HG03575 (cell line): ENCODE measurements around the gene SCN2B.

Experiments used
- ATAC-seq: cut with Tn5 transposase; IDR thresholded peaks from one replicate; pipeline ENCODE4 v1.9.1; 2021; ENCODE audit not compliant: unreplicated experiment, insufficient number of reproducible peaks, low FRiP score; ENCODE audit errors: extremely low read depth

Gene SCN2B

GRCh38 chr11:118144301-118145268 lies 31.9 kb downstream of the SCN2B start:
- no peak for ATAC-seq

DNA sequence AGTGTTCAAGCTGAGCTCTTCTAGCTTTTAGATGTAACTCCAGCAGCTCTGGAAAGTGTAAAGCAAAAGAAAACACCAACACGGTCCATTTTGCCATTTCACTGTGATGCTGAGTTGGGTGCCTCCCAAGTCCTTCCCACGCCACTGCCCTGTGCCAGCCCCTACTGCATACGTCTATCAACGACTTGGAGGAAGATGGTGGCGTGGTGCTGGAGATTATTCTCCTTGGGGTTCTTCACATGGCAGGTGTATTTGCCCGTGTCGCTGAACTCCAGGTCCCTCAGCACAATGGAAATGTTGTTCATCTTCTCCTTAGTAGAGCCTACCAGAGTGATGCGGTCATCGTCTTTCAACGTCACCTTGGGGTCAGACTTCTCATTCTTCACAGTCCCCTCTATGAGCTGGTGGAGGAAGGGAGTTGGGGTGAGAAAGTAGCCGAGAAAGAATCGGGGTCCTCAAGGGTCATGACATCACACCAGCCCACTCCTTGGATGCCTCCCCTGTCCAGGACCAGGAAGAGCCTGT lies 32.7 kb downstream of the SCN2B start:
- no peak for ATAC-seq

DNA sequence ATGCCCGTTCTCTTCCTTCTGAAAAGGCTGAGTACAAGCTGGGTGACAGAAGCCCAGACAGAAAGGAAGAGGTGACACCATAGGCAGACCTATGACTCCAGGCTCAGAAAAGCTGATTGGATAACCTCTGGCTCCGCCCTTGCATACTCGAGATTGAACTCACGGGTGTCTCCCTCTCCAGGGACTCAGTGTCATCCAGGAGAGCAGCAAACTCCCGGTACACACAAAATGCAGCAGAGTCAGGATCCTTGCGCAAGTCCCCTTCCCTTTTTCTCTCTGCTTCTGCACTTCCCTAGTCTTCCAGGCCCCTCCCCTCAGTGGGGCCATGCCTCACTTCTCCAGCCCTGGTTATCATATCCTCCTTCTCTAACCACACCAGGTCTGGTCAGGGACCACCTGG lies 33.6 kb downstream of the SCN2B start:
- ATAC-seq, result no peak

- no peak for ATAC-seq
Measured at GRCh38 chr11:118142081-118142480, 34.4 kb downstream of the SCN2B start.

DNA sequence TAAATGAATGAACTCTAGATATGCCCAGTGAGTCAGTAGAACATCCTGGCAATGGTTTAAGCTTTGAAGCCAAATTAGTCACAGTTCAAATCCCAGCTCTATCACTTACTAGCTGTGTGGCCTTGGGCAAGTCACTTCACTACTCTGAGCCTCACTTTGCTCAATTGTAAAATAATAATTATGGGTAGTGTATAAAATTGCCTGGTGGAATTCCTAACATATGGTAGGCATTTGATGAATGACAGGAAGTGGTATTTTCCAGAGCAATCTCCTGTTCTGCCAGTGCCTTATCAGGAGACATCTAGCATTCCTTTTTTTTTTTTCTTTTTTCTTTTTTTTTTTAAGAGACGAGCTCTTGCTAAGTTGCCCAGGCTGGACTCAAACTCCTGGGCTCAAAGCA lies 36.9 kb downstream of the SCN2B start:
- no peak for ATAC-seq

DNA sequence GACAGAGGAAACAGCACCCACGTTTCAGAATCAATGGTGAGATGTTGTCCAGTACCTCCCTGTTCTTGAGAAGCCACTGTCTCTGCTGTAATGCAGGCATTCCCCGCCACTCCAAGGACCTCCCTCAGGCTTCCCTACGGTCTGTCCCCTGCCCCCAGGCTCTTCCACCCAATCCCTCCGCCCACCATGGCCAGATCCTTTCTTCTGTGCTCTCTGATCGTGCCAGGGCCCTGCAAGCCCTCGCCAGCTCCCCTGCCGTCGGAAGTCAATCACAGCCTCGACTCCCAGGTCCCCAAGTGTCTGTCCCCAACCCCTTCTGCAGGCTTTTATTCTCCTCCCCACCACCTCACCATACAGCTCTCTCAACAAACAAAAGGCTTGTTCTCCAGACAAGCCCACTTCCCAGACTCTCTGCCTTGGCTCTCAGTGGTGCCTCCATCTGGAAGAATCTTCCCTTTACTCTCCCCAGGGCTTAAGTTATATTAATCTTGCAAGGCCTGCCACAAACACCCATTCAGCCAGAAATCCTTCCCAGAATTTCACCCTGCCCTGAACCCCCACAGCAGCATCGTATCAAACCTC lies 37.5 kb downstream of the SCN2B start:
- ATAC-seq, result no peak

DNA sequence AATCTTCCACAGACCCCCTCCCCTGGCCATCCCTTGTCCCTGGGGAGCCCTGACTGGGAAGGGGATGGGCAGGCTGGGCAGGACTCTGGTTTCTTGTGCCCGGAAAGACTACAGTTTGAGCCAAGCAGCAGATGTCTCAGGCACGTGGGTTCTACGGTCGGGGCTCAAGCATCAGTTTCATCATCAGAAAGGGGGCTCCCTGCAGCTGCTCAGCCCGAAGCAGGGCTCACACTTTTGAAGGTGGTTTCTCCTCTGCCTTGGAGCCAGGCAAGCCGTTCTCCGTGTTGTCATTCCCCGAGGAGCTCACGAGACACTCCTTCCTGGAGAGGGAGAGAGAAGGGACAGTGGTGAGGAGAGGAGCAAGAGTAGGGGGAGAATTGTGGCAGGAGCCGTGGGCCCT lies 39.6 kb downstream of the SCN2B start:
- no peak for ATAC-seq

GRCh38 chr11:118136341-118136740 lies 40.1 kb downstream of the SCN2B start:
- no peak for ATAC-seq

DNA sequence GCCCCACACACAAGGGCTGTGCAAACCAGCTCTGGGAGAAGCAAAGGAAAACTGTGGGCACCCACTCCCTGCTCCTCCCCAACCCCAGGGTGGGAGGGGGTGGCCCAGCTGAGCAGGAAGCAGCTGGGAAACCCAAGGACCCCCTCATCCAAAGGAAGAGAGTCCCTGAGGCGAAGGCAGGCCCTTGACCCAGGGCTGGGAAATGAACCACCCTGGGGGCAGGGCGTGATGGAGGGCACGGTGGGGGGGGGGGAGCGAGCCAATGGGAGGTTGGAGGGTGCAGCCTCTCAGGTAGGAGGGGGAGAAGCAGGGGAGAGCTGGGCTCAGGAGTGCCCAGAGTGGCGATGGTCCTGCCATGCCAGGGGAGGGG lies 40.7 kb downstream of the SCN2B start:
- ATAC-seq, result no peak

DNA sequence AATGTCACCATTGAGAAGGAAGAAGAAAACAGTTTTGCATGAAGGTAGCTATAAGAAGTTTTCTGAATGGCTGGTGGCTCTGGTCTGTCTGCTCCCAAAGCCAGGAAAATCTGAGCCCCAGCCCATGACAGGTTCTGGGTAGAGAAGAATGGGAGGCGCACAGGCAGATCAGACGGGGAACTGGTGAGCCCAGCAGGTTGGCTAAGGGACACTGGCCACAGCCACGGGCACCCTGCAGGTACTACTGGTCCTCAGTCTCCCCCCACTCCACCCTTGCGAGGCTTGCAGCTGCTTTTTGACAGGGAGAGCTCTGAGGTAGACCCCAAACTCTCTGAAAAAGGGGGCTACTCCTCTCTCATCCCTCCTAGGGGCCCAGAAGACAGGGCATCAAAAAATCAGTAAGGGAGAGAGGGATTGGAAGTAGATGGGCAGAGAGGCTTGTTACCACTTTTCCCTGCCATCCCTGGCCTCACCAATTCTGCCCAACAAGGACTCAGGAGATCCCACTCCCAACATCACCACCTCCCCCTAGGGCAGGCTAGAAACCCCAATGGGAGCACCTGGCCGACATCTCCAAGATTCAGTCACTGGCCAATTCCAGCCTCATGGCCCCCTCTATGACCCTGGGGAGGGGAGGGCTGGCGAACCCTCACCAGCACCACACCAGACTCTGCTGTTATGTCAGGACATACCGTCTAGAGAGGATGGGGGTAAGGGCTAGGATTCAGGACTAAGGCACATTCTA lies 41.2 kb downstream of the SCN2B start:
- ATAC-seq, result no peak

DNA sequence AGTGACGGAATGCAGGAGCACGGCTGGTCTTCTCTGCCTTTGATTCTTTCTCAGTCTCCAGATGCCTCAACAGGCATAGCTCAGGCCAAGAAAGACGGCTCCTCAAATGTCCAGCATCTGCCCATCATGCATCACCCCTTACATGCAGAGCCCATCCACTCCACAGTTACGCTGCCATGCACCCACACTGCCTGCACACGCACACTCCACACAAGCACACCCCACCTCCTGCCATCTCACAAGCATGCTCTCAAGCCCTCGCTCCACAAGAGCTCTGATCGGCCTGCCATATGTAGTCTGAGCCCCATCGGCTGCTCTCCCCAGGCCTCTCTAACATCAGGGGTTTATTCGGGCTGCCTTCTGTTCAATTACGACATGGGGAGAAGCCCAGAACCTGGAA lies 42.6 kb downstream of the SCN2B start:
- no peak for ATAC-seq

DNA sequence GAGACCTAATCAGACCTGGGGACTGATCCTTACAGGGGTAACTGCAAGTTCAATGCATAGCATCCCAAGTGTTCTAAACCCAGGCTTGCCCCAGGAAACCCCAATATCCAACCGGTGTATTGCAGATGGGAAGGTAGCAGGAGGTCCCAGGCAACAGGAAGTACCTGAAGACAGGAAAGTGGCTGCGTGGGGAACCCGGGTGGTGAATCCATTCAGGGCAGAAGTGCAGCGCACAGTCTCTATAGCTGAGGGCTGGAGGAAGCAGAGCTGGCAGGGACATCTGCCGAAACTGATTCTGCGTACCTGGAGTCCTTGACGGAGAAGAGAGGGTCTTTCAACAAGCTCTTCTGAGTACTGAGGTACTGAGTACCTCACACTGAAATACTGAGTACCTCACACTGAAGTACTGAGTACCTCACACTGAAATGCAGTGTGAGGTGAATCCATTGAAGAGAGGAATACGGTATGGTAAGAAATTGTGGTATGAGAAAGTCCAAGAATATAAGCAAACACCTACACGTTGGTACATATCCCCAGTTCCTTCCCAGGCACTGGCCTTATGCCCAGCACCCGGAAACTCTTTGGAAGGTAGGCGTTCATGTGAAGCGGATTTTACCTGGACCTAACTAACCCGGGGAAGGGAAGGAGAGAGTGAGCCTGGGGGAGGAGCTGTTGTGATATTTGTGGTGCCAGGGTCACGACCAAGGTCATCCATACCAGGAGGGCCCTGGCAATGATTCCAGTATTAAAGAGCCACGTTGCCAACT lies 43.9 kb downstream of the SCN2B start:
- no peak for ATAC-seq

DNA sequence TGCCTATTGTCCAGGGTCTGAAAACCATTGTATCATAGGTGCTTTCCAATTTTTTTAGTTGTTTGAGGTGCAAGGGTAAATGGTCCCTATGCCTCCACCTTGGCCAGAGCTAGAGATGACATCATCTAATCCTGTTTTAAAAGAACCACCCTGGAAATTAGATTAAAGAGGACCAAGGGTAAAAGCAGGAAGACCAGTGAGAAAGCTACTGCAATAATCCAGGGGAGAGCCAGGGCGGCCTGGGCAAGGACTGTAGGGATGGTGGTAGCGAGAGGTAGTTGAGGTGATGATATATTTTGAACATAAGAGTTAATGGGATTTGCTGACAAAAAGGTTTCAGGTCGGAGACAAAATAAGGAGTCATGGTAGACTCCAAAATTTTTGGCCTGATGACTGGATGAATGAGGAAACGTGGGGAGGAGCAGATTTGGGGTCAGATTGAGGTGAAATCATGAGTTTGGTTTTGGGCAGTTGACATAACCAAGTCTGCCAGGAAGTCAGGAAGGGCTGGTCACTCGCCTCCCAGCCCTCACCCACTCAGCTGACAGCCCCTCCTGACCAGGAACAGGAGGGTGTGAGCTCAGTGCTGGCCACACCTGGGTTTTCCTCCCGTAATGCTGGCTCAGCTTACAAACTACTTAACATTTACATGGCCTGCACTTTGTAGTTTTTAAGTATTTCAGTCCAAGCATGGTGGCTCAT lies 46.8 kb downstream of the SCN2B start:
- ATAC-seq, result no peak

DNA sequence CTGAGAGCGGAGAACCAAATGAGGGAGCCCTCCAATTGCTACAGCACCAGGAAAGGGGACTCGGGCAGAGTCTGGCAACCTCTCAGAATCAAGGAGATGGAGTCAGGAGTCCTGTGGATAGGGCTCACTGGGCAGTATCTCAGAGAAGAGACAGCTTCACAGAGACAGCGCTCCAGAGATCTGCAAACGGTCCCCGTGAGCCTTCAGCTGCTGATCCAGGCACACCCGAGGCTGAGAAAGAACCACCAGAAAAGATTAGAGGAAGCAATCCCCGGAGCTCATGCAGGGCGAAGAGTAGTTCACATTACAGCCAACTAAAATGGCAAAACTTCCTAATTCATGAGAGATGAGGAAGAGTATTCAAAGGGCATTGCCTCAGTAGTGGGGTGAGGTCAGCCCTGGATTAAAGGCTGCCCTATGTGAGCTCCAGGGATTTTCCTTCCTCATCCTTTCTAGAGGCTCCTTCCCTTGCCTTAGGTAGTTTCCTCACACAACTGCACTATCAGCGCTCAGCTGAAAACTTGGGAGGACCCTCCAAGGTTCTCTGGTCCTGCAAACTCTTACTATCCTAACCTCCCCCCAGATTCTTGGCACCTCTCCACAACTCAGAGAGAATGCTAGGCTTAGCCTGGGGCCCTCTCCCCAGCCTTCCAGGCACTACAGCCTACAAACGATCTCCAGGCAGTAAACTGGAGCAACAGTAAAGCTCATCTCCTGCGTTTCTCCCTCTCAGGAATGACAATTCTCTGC lies 47.5 kb downstream of the SCN2B start:
- no peak for ATAC-seq

- ATAC-seq, result no peak
Measured at GRCh38 chr11:118128310-118128709, 48.1 kb downstream of the SCN2B start.

GRCh38 chr11:118126082-118126838 lies 50.2 kb downstream of the SCN2B start:
- no peak for ATAC-seq

DNA sequence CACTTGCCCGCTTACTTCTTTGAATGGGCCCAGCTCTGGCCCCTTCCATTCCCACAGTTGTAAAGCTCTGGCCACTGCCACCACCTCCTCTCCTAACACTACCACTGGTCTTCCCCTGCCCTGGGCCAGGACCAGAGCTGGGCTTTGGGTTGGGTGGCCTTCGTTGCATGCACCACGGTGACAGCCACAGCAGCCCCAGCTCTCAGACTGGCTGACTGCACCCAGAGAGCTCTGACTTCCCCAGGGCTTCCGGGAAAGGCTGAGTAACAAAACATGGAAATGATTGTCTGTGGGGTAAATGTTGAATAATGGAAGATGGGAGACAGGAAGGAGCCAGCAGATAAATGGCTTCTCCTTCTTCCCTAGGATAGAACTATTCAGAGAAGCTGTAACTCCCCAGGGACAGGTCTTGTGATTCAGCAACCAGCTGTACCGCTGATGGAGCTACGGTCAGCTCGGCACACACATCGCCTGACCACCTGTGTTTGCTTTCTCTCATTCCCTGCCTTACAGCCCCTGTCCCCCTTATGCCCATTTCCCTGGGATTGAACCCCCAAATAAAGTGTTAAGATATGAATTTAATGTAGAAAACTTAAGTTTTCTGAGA lies 51.4 kb downstream of the SCN2B start:
- no peak for ATAC-seq
